K562 (cell line): ENCODE measurements around the gene CSF1.

Source experiments
- HDAC2 ChIP-seq: fragments of 450-650 bp; IDR thresholded peaks from 2 replicates; pipeline ENCODE4 v1.6.1; 2016; ENCODE audit warnings: mild to moderate bottlenecking
- KLF1 ChIP-seq: fragments of 450-650 bp; IDR thresholded peaks from 2 replicates; pipeline ENCODE4 v1.6.1; 2016; ENCODE audit warnings: missing genetic modification characterization, missing compliant biosample characterization
- L3MBTL2 ChIP-seq: fragments of 450-650 bp; IDR thresholded peaks from 2 replicates; pipeline ENCODE4 v1.6.1; 2016; ENCODE audit warnings: mild to moderate bottlenecking, moderate library complexity
- POLR2H ChIP-seq: IDR thresholded peaks from 2 replicates; pipeline ENCODE4 v1.6.1; 2016; ENCODE audit warnings: missing genetic modification characterization, low read depth, mild to moderate bottlenecking, control low read depth, missing compliant biosample characterization, moderate library complexity
- SMAD3 ChIP-seq: fragments of 450-650 bp; formaldehyde crosslinking; conservative IDR thresholded peaks from 2 replicates; pipeline ENCODE4 v1.4.0; 2020; ENCODE audit warnings: mild to moderate bottlenecking
- TCF7 ChIP-seq: sonication (generic); IDR thresholded peaks from 2 replicates; pipeline ENCODE4 v1.6.1; 2016; ENCODE audit warnings: antibody characterized with exemption, borderline replicate concordance
- ZNF174 ChIP-seq: fragments of 250-450 bp; sonication (Bioruptor Pico); IDR thresholded peaks from 2 replicates; pipeline ENCODE4 v1.4.0; 2020; ENCODE audit warnings: mild to moderate bottlenecking
- TF ChIP-seq, protein P1 (sequence below): fragments of 200-800 bp; sonication (Bioruptor generic); IDR thresholded peaks from 2 replicates; pipeline ENCODE4 v1.6.1; 2017; ENCODE audit warnings: missing genetic modification characterization, missing compliant biosample characterization
- TF ChIP-seq, protein P2 (sequence below): sonication (generic); formaldehyde crosslinking; IDR thresholded peaks from 2 replicates; pipeline ENCODE4 v1.8.1; 2022; ENCODE audit warnings: missing genetic modification reagents
- TF ChIP-seq, protein P3 (sequence below): fragments of 250-450 bp; sonication (Bioruptor Pico); IDR thresholded peaks from 2 replicates; pipeline ENCODE4 v1.8.0; 2022; ENCODE audit warnings: moderate library complexity, mild to moderate bottlenecking, inconsistent platforms
- TF ChIP-seq, protein P4 (sequence below), 3 experiments: IDR thresholded peaks in 2 of 3; conservative IDR thresholded peaks in 1 of 3; 2 replicates each; pipeline ENCODE4 v1.5.1; 2011 to 2012; ENCODE audit warnings: low read length in 3 of 3, mild to moderate bottlenecking in 3 of 3, control low read depth in 2 of 3, improper control_type of control experiment in 1 of 3, inconsistent platforms in 1 of 3, low read depth in 1 of 3, mixed read lengths in 1 of 3, moderate library complexity in 1 of 3; ENCODE audit not compliant: insufficient read depth in 2 of 3

DNA sequence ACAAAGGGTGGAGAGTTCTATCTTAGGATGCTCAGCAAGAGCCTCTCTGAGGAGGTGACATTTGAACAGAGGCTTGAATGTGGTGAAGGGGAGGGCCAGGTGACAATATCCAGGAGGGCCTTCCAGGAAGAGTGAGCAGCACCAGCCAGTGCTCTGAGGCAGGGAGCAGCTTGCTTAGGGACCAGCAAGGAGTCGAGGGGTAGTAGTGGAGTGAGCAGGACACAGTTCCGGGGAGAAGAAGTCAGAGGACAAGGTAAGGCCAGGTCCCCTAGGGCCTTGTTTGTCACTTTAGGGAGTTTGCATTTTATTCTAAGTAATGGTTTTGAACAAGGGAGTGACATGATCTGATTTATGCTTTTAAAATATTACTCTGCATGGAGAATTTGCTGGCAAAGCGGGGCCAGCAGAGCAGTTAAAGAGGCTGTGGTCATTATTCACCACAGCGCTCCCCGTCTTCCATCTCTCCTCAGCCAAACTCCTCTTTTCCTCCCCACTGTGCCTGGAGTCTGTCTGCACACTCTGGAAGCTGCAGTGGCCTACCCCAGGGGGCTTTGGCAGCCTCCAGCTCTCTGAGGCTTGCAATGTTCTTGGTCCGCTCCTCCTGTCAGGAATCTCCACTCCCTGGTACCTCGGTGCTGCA is 17.0 kb upstream of the CSF1 start:
- TF ChIP-seq, protein P1, sequence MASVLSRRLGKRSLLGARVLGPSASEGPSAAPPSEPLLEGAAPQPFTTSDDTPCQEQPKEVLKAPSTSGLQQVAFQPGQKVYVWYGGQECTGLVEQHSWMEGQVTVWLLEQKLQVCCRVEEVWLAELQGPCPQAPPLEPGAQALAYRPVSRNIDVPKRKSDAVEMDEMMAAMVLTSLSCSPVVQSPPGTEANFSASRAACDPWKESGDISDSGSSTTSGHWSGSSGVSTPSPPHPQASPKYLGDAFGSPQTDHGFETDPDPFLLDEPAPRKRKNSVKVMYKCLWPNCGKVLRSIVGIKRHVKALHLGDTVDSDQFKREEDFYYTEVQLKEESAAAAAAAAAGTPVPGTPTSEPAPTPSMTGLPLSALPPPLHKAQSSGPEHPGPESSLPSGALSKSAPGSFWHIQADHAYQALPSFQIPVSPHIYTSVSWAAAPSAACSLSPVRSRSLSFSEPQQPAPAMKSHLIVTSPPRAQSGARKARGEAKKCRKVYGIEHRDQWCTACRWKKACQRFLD (CRISPR knock-in tag), result no peak
- TF ChIP-seq HDAC2 (no peak), TCF7 (no peak), POLR2H (tag) (no peak), ZNF174 (CRISPR knock-in tag) (no peak), L3MBTL2 (no peak), SMAD3 (CRISPR knock-in tag) (no peak), KLF1 (tag) (no peak)
- TF ChIP-seq, protein P2, sequence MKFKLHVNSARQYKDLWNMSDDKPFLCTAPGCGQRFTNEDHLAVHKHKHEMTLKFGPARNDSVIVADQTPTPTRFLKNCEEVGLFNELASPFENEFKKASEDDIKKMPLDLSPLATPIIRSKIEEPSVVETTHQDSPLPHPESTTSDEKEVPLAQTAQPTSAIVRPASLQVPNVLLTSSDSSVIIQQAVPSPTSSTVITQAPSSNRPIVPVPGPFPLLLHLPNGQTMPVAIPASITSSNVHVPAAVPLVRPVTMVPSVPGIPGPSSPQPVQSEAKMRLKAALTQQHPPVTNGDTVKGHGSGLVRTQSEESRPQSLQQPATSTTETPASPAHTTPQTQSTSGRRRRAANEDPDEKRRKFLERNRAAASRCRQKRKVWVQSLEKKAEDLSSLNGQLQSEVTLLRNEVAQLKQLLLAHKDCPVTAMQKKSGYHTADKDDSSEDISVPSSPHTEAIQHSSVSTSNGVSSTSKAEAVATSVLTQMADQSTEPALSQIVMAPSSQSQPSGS (CRISPR knock-in tag), result no peak
- TF ChIP-seq, protein P3, sequence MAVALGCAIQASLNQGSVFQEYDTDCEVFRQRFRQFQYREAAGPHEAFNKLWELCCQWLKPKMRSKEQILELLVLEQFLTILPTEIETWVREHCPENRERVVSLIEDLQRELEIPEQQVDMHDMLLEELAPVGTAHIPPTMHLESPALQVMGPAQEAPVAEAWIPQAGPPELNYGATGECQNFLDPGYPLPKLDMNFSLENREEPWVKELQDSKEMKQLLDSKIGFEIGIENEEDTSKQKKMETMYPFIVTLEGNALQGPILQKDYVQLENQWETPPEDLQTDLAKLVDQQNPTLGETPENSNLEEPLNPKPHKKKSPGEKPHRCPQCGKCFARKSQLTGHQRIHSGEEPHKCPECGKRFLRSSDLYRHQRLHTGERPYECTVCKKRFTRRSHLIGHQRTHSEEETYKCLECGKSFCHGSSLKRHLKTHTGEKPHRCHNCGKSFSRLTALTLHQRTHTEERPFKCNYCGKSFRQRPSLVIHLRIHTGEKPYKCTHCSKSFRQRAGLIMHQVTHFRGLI (CRISPR knock-in tag), result no peak
- TF ChIP-seq, protein P4, sequence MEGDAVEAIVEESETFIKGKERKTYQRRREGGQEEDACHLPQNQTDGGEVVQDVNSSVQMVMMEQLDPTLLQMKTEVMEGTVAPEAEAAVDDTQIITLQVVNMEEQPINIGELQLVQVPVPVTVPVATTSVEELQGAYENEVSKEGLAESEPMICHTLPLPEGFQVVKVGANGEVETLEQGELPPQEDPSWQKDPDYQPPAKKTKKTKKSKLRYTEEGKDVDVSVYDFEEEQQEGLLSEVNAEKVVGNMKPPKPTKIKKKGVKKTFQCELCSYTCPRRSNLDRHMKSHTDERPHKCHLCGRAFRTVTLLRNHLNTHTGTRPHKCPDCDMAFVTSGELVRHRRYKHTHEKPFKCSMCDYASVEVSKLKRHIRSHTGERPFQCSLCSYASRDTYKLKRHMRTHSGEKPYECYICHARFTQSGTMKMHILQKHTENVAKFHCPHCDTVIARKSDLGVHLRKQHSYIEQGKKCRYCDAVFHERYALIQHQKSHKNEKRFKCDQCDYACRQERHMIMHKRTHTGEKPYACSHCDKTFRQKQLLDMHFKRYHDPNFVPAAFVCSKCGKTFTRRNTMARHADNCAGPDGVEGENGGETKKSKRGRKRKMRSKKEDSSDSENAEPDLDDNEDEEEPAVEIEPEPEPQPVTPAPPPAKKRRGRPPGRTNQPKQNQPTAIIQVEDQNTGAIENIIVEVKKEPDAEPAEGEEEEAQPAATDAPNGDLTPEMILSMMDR (IDR thresholded peaks at IDR 0.05 in 2 of 3, conservative IDR thresholded peaks at IDR 0.05 in 1 of 3; ENCODE audit: insufficient read depth in 2 of 3, low read depth in 1 of 3, low read length in 3 of 3), result no peak
